ENCODE measurements around the gene UBE2E2.

GRCh38 chr3:23435318-23435717 lies 232.2 kb downstream of the UBE2E2 start:
- TF ChIP-seq, protein P1, sequence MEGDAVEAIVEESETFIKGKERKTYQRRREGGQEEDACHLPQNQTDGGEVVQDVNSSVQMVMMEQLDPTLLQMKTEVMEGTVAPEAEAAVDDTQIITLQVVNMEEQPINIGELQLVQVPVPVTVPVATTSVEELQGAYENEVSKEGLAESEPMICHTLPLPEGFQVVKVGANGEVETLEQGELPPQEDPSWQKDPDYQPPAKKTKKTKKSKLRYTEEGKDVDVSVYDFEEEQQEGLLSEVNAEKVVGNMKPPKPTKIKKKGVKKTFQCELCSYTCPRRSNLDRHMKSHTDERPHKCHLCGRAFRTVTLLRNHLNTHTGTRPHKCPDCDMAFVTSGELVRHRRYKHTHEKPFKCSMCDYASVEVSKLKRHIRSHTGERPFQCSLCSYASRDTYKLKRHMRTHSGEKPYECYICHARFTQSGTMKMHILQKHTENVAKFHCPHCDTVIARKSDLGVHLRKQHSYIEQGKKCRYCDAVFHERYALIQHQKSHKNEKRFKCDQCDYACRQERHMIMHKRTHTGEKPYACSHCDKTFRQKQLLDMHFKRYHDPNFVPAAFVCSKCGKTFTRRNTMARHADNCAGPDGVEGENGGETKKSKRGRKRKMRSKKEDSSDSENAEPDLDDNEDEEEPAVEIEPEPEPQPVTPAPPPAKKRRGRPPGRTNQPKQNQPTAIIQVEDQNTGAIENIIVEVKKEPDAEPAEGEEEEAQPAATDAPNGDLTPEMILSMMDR (IDR thresholded peaks at IDR 0.05; ENCODE audit: borderline replicate concordance, extremely low read depth, low read length, poor library complexity, severe bottlenecking), result peak; percentile 18
- no peak for TF ChIP-seq EZH2 (IDR thresholded peaks at IDR 0.05; ENCODE audit: borderline replicate concordance, low read depth, low read length, severe bottlenecking)
